Loucy (cell line): ENCODE data around the gene MLST8.

ENCODE experiments used
- CTCF ChIP-seq: fragments of 200-600 bp; sonication (generic); conservative IDR thresholded peaks from 2 replicates; pipeline ENCODE4 v1.5.1; 2014; ENCODE audit warnings: mild to moderate bottlenecking, antibody characterized with exemption, low read length
- EZH2phosphoT487 ChIP-seq: fragments of 200-600 bp; IDR thresholded peaks from 2 replicates; pipeline ENCODE4 v1.6.1; 2018; ENCODE audit warnings: antibody characterized with exemption, mild to moderate bottlenecking, moderate library complexity, borderline replicate concordance

- TF ChIP-seq CTCF (no peak), EZH2phosphoT487 (no peak)
Measured at GRCh38 chr16:2170587-2171435, 34.4 kb upstream of the MLST8 start.
